ENCODE results near the gene AAMP.
"Not testable (repeated sequence)": the region's sequence is repeated elsewhere in the genome, so short reads cannot be mapped to it uniquely, and the experiment has no call there.

AAMP gene

GRCh38 chr2:218269900-218270720, at the start of gene AAMP, which contains the start of gene PNKD:
Gene AAMP (minus strand): TSS chr2:218270137. CDS start chr2:218270086, 51 bp downstream.
Gene PNKD (plus strand): TSS chr2:218270519. CDS start chr2:218270536, 17 bp downstream.
- Histone ChIP-seq H3K27ac (peak within 1 kb of the TSS; percentile 27 to 94 (median 86)), H3K4me3 (peak within 1 kb of the TSS; percentile 72 to 91 (median 85))

DNA sequence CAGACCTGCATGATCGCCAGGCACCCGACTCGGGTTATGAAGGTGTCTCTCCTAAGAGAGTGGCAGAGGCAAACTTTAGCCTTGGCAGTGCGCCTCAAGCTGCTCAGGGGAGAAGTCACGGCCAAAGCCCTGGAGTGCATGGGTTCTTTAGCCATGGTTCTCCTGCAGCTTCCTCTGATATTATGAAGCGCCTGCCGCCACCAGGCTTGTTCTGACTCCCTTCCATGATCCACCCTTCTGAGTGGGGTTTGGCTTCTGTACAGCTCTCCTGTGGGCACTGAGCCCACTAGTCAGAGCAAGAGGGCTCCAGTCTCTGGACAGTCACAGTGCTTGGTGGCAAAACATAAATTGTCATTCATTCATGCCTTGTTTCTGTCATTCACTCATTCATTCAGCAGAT, 48.3 kb upstream of the AAMP start:
- no peak overlapping the region for H3K27ac ChIP-seq
- no peak overlapping the region for H3K4me3 ChIP-seq

DNA sequence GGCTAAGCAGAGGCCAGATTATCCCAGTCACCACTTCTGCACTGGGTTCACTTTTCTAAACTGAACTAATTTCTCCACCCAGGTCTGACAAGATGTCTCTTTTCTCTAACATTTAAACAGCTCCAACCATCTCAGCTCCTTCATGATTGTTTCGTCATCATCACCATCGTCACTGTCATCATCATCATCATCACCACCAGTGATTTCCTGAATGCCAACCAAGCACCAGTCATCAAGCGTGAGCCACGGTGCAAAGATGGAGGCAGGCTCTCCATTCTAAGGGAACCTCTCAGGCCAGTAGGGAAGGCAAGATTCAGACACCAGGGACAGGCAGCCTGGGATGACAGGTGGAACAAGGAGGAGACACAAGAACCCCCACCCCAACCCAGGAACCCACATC, 47.9 kb upstream of the AAMP start:
- H3K27ac ChIP-seq, result no peak overlapping the region

GRCh38 chr2:218317303-218317630, 47.3 kb upstream of the AAMP start:
- H3K4me3 ChIP-seq, result no peak overlapping the region
- H3K27ac ChIP-seq, result peak overlapping the region in 1 of 21 experiments; percentile 32

More for the DNA sequence above, 47.9 kb upstream of the AAMP start:
- H3K4me3 ChIP-seq, result no peak overlapping the region

GRCh38 chr2:218315397-218315796, 45.5 kb upstream of the AAMP start:
- Histone ChIP-seq H3K4me3 (no peak overlapping the region), H3K27ac (no peak overlapping the region)

GRCh38 chr2:218314764-218315163, 44.8 kb upstream of the AAMP start:
- H3K4me3 ChIP-seq, H3K27ac ChIP-seq: not testable (repeated sequence)

DNA sequence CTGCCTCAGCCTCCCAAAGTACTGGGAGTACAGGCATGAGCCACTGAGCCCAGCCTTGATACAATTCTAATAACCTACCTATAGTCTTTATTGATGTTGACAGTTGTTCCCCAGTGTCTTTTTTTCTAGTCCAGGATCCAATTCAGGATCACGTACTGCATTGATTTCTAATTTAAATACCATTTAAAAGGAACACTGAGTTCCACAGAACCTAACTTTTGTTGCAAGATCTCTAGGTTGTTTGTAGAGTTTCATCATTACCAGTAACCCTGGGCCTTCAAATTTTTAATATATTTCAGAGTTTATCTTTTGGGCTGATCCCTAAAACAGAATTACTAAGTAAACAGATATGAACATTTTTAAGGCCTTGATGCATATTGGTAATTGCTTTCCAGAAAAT, 43.4 kb upstream of the AAMP start:
- no peak overlapping the region for H3K4me3 ChIP-seq
- no peak overlapping the region for H3K27ac ChIP-seq

GRCh38 chr2:218312267-218312756, 42.4 kb upstream of the AAMP start:
- Histone ChIP-seq H3K4me3 (no peak overlapping the region), H3K27ac (no peak overlapping the region)

GRCh38 chr2:218311541-218312266, 41.8 kb upstream of the AAMP start:
- not testable (repeated sequence) for H3K4me3 ChIP-seq, H3K27ac ChIP-seq

DNA sequence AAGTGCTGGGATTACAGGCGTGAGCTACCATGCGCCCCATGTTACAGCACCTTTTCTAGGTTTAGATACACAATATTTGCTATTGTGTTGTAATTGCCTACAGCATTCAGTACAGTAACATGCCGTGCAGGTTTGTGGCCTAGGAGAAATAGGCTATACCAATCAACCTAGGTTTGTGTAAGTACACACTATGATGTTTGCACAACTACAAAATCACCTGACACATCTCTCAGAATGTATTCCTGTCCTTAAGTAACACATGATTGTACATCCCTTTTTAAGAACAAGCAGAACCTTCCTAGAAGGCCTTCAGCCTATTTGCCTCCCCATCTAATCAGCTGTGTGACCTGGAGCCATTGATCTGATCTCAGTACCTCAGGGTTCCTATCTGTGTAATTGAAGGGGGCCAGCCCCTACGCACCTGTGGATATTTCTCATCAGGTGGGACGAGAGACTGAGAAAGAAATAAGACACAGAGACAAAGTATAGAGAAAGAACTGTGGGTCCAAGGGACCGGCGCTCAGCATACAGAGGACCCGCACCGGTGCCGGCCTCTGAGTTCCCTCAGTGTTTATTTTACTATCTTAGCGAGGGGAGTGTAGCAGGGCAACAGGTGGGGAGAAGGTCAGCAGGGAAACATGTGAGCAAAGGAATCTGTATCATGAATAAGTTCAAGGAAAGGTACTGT, 41.1 kb upstream of the AAMP start:
- H3K4me3 ChIP-seq, result no peak overlapping the region
- H3K27ac ChIP-seq, result no peak overlapping the region

- H3K4me3 ChIP-seq, result no peak overlapping the region
These were observed 37.6 kb upstream of the AAMP start for GRCh38 chr2:218307415-218308090.

DNA sequence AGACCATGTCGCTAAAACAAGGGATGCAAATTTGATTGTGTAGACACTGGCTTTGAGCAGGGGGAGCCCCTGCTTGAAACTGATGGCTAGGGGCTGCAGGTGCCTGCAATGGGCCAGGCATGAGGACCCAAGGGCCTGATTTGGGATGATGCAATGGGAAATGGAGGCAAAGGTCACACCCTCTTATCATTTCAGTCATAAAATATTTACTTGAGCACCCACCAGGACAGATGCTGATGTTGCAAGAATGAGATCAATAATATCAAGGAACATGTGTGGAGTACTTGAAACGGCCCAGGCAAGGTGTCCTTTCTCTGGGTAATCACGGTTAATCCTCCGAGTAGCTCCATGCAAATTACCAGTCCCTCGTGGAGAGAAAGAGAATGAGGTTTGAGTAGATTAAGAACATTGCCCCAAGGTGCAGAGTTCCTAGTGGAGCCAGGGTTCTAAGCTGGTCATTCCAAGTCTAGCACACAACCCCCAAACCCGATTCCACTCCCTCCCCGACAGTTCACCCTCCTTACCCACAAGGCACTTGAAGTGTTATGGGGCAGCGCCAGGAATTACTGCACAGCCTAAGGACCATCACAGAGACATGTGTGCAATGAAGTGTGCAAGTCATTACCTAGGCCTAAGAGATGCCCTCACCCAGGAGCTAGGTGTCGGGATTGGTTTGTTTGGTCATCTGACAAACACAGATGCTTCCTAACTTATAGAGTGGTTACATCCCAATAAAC, 36.4 kb upstream of the AAMP start:
- Histone ChIP-seq H3K4me3 (no peak overlapping the region), H3K27ac (no peak overlapping the region)

More at GRCh38 chr2:218307415-218308090, 37.6 kb upstream of the AAMP start:
- H3K27ac ChIP-seq, result no peak overlapping the region

- Histone ChIP-seq H3K27ac (no peak overlapping the region), H3K4me3 (no peak overlapping the region)
These were observed 35.4 kb upstream of the AAMP start for GRCh38 chr2:218305383-218305782.

DNA sequence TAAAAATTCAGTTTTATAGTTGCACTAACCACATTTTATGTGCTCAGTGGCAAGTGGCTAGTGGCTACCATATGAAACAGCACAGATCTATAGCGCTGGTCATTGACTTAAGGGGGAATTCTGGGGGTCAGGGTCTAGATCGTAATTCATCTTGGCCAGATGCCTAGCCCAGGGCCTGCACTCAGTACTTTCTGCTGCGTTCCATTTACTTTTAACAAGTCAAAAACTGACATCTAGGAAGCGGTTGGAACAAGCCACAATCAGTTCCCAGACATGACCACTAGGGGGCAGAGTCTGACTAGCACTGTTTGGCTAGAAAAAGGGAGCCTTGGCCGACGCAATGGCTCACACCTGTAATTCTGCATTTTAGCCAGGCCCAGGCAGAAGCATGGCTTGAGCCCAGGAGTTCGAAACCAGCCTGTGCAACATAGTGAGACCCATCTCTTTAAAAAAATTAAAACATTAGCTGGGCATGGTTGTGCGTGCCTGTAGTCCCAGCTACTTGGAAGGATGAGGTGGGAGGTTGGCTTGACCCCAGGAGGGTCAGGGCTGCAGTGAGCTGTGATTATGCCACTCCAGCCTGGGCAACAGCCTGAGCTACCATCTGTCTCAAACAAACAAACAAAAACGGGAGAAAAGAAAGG, 31.4 kb upstream of the AAMP start:
- no peak overlapping the region for H3K27ac ChIP-seq

DNA sequence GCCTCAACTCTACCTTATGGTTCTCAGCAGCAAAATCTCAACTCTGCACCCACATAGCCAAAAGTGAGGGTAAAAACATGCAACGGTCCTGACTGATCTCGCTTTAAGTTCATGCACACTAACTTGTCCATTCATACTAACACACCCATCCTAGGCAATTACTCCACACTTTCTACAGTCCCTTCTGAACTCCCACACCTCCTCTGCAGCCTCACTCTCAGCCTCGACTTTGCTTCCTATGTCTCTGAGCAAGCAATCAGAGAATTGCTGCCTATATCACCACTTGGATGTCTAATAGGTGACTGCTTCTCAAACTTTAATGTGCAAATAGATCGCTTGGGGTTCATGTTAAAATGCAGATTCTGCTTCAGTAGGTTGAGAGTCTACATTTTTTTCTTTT, 30.2 kb upstream of the AAMP start:
- Histone ChIP-seq H3K27ac (no peak overlapping the region), H3K4me3 (no peak overlapping the region)

More for the DNA sequence above, 31.4 kb upstream of the AAMP start:
- H3K4me3 ChIP-seq, result no peak overlapping the region

DNA sequence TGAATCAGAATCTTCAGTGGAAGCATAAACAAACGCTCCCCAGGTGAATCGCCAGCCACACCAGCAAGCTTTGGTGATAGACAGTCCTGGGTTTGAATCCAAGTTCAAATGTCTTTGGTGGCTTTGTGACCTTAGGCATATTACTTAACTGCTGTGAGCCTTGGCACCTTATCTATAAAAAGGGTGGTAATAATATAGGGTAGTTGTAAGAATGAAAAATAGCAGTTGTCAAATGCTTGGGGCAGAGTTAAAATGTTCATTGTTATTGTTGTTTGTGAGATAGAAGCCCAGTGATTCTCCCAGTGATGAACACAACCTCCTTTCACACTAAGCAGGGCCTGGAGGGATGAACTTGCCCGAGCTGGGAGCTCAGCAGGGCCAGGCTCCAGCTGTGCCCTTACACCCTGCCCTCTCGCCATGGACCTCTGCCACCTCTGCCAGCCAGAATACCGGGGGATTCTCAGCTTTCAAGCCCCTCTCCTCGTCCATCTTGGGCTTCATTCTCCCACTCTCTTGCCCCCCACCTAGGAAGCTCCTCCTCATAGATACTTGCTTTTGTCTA, 28.5 kb upstream of the AAMP start:
- Histone ChIP-seq H3K27ac (peak overlapping the region in 15 of 21 experiments; percentile 2 to 73 (median 38)), H3K4me3 (no peak overlapping the region)

- Histone ChIP-seq H3K4me3 (no peak overlapping the region), H3K27ac (peak overlapping the region in 5 of 21 experiments; percentile 10 to 32 (median 17))
These were observed 26.9 kb upstream of the AAMP start for GRCh38 chr2:218296847-218297246.

DNA sequence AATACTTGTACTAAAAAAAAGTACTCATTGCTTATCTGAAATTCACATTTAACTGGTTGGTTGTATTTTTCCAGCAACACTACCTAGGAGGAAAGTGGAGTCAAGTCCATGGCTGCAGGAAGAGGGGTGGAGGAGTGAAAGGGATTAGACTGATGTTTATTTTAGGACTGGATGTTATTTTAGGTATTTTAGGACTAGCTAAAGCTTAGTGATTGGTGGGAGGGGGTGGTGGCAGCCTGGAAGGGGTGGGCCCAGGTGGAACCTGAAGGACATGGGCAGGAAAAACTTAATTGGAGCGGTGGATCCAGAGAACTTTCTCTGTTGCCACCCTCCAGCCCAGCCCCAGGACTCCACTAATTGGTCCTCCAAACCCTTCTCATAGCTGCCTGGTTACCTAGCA, 26.3 kb upstream of the AAMP start:
- Histone ChIP-seq H3K27ac (peak overlapping the region in 1 of 21 experiments; percentile 6), H3K4me3 (no peak overlapping the region)

Data from skin epidermis (tissue), 12 donors.